Breast epithelium (tissue), 4 donors: Measurements from ENCODE around the gene ATP1B3. TPM values are rescaled to one million over a fixed set of nuclear protein-coding genes. Genes with fewer than 3 reads are reported as not detected.

Experiments
- DNase-seq, 2 donors: peaks; one replicate each; pipeline ENCODE4 v3.0.0-alpha.2; 2019; ENCODE audit warnings: low spot score in 2 of 2
- H3K27ac ChIP-seq, 2 donors: fragments of 200-600 bp; sonication (generic) in 1 of 2; one replicate each; pipeline ENCODE4 v1.5.1; 2016 to 2019; ENCODE audit warnings: mild to moderate bottlenecking in 1 of 2
- H3K27me3 ChIP-seq, 2 donors: fragments of 200-600 bp; sonication (generic) in 1 of 2; one replicate each; pipeline versions ENCODE4 v1.5.1 to v1.6.0; 2017 to 2019; ENCODE audit warnings: control low read depth in 1 of 2, mild to moderate bottlenecking in 1 of 2
- H3K36me3 ChIP-seq: fragments of 200-600 bp; one replicate; pipeline ENCODE4 v1.5.1; 2019
- H3K4me1 ChIP-seq, 2 donors: fragments of 200-600 bp; sonication (generic); one replicate each; pipeline ENCODE4 v1.5.1; 2016 to 2019; ENCODE audit warnings: control low read depth in 1 of 2
- H3K4me3 ChIP-seq, 3 donors: fragments of 200-600 bp; sonication (generic); 1 replicate in 2 of 3; 2 replicates in 1 of 3; pipeline ENCODE4 v1.5.1; 2016 to 2019; ENCODE audit warnings: mild to moderate bottlenecking in 3 of 3, moderate library complexity in 2 of 3
- H3K9me3 ChIP-seq, 2 donors: fragments of 200-600 bp; sonication (generic) in 1 of 2; one replicate each; pipeline ENCODE4 v1.5.1; 2016 to 2019; ENCODE audit warnings: control low read depth in 1 of 2
- CTCF ChIP-seq, 3 donors: fragments of 450-650 bp; IDR thresholded peaks; one replicate each; pipeline ENCODE4 v1.5.1; 2016 to 2017; ENCODE audit warnings: antibody characterized with exemption in 3 of 3, mild to moderate bottlenecking in 3 of 3, moderate library complexity in 3 of 3
- POLR2A ChIP-seq: fragments of 450-650 bp; IDR thresholded peaks from one replicate; pipeline ENCODE4 v1.6.1; 2016; ENCODE audit warnings: antibody characterized with exemption, mild to moderate bottlenecking, moderate library complexity
- POLR2AphosphoS5 ChIP-seq, 3 donors: sonication (generic); formaldehyde crosslinking; IDR thresholded peaks; one replicate each; pipeline ENCODE4 v1.6.1; 2017; ENCODE audit warnings: antibody characterized with exemption in 3 of 3
- intact Hi-C: fragments of 100-400 bp; cut with DNase I; formaldehyde crosslinking; loops from one replicate; pipeline ENCODE4 v1.15.1; 2023; ENCODE audit warnings: low total_unique reads
- total RNA-seq, 3 donors: library from RNA; depleted of rRNA; stranded (reverse); fragments of >200 nt; gene quantifications; one replicate each; pipeline ENCODE4 v1.1.0, GENCODE V29; 2016

ATP1B3 gene
- total RNA-seq, 3 donors from 2014 or later = 47.2 to 88.8 (median 74.4) TPM

DNA sequence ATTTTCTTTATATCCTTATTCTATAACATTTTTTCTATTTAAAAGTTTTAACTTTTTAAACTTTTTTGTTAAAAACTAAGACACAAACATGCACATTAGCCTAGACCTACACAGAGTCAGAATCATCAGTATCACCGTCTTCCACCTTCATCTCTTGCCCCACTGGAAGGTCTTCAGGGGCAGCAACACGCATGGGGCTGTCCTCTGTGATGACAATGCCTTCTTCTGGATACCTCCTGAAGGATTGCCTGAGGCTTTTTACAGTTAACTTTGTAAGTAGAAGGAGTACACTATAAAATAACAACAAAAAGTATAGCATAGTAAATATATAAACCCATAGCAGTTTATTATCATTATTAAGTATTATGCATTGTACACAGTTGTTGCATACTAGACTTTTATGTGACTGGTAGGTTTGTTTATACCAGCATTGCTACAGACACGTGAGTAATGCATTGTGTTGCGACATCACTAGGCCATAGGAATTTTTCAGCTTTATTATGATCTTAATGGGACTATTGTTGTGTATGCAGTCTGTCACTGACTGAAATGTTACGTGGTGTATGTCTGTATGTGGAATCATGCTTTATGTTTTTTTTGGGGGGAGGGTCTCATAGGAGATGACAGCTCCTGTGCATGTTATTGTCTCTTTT, 18.2 kb downstream of the ATP1B3 start:
- no peaks in the 10 kb centered on the region for H3K27me3 ChIP-seq
- H3K27ac ChIP-seq = no peak overlapping the region
- no peaks in the 10 kb centered on the region for H3K4me1 ChIP-seq
- H3K4me3 ChIP-seq = no peak overlapping the region
- TF ChIP-seq POLR2AphosphoS5 (IDR thresholded peaks at IDR 0.05) (no peak), POLR2A (no peak), CTCF (IDR thresholded peaks at IDR 0.05) (no peak)
- no peaks in the 10 kb centered on the region for H3K36me3 ChIP-seq
- intact Hi-C loops = no loop called here
- no peaks in the 10 kb centered on the region for H3K9me3 ChIP-seq
- no peak for DNase-seq

DNA sequence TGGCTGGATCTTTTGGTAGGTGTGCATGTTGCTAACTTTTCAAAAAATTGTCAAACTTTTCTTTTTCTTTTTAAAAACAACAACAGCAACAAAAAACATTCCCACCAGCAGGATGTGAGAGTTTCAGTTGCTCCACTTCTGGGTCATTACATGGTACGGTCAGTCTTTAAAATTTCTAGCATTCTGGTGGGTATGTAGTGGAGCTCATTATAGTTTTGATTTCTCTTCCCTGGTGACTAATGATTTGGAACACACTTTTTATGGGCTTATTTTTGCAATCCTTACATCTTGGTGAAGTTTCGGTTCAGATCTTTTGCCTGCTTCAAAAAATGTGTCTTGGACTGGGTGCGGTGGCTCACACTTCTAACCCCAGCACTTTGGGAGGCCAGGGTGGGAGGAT, 19.3 kb downstream of the ATP1B3 start:
- intact Hi-C loops = no loop called here
- Histone ChIP-seq H3K27me3 (no peaks in the 10 kb centered on the region), H3K27ac (no peak overlapping the region), H3K4me1 (no peaks in the 10 kb centered on the region), H3K4me3 (no peak overlapping the region), H3K36me3 (no peaks in the 10 kb centered on the region), H3K9me3 (no peaks in the 10 kb centered on the region)
- no peak for DNase-seq
- TF ChIP-seq POLR2A (no peak), CTCF (IDR thresholded peaks at IDR 0.05) (no peak), POLR2AphosphoS5 (IDR thresholded peaks at IDR 0.05) (no peak)

DNA sequence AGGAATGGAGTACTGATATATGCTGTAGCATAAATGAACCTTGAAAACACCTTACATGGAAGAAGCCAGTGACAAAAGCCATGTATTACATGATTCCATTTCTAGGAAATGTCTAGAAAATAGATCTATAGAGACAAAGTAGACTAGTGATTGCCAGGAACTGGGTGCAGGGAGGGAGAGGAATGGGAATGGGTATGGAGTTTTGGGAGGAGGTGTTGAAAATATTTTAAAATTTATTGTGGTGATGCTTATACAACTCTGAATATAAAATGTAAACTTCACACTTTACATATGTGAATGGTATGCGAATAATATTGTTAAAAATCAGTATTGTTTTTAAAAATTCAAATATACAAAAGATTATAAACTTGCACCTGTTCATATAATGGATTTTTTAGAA, 22.5 kb downstream of the ATP1B3 start:
- H3K4me1 ChIP-seq = no peaks in the 10 kb centered on the region
- no peaks in the 10 kb centered on the region for H3K27me3 ChIP-seq
- DNase-seq = no peak
- intact Hi-C loops = no loop called here
- no peak overlapping the region for H3K27ac ChIP-seq
- no peaks in the 10 kb centered on the region for H3K9me3 ChIP-seq
- no peak overlapping the region for H3K4me3 ChIP-seq
- no peaks in the 10 kb centered on the region for H3K36me3 ChIP-seq
- no peak for TF ChIP-seq CTCF (IDR thresholded peaks at IDR 0.05)
- TF ChIP-seq POLR2AphosphoS5 (IDR thresholded peaks at IDR 0.05) = no peak

GRCh38 chr3:141900343-141900742, 23.9 kb downstream of the ATP1B3 start:
- Histone ChIP-seq H3K36me3 (no peaks in the 10 kb centered on the region), H3K27ac (no peak overlapping the region), H3K4me1 (no peaks in the 10 kb centered on the region), H3K27me3 (no peaks in the 10 kb centered on the region), H3K4me3 (no peak overlapping the region), H3K9me3 (no peaks in the 10 kb centered on the region)
- no peak for DNase-seq
- intact Hi-C loops = no loop called here
- TF ChIP-seq CTCF (IDR thresholded peaks at IDR 0.05) = no peak
- TF ChIP-seq POLR2AphosphoS5 (IDR thresholded peaks at IDR 0.05) = no peak
- no peak for TF ChIP-seq POLR2A

GRCh38 chr3:141901914-141902313, 25.5 kb downstream of the ATP1B3 start:
- Histone ChIP-seq H3K27ac (no peak overlapping the region), H3K27me3 (no peaks in the 10 kb centered on the region), H3K9me3 (no peaks in the 10 kb centered on the region), H3K4me3 (no peak overlapping the region), H3K36me3 (no peaks in the 10 kb centered on the region), H3K4me1 (no peaks in the 10 kb centered on the region)
- TF ChIP-seq POLR2AphosphoS5 (IDR thresholded peaks at IDR 0.05) (no peak), POLR2A (no peak), CTCF (IDR thresholded peaks at IDR 0.05) (no peak)
- intact Hi-C loops = no loop called here
- no peak for DNase-seq
